Nephron (organoid): ENCODE results near the gene SCT.

Source experiments
- H3K27ac Mint-ChIP-seq, 3 experiments: 2 replicates each; pipeline ENCODE4 v1.8.0; 2020; ENCODE audit warnings: mixed read lengths in 3 of 3, mild to moderate bottlenecking in 2 of 3, moderate library complexity in 1 of 3
- H3K27me3 Mint-ChIP-seq: 2 replicates; pipeline ENCODE4 v1.8.0; 2021; ENCODE audit warnings: low read depth, mild to moderate bottlenecking, moderate library complexity, mixed read lengths
- H3K36me3 Mint-ChIP-seq: 2 replicates; pipeline ENCODE4 v1.8.0; 2020; ENCODE audit warnings: low read depth, mixed read lengths
- H3K4me1 Mint-ChIP-seq: 2 replicates; pipeline ENCODE4 v1.8.0; 2020; ENCODE audit warnings: mixed read lengths
- H3K4me3 Mint-ChIP-seq, 3 experiments: 2 replicates each; pipeline ENCODE4 v1.8.0; 2020; ENCODE audit warnings: mild to moderate bottlenecking in 3 of 3, mixed read lengths in 3 of 3, moderate library complexity in 2 of 3
- H3K9me3 Mint-ChIP-seq: 2 replicates; pipeline ENCODE4 v1.8.0; 2020; ENCODE audit warnings: mixed read lengths
- CTCF ChIP-seq, 3 experiments: fragments of 200-600 bp; sonication (generic); IDR thresholded peaks; one replicate each; pipeline ENCODE4 v1.5.0; 2021; ENCODE audit warnings: antibody characterized with exemption in 3 of 3; ENCODE audit not compliant: unreplicated experiment in 3 of 3

Gene SCT

GRCh38 chr11:646214-646613 is 19.2 kb upstream of the SCT start:
- Mint-ChIP-seq H3K9me3 (no peaks in the 10 kb centered on the region), H3K4me3 (no peak overlapping the region), H3K27ac (no peak overlapping the region), H3K27me3 (peaks cover 8% of the 10 kb centered on the region), H3K36me3 (peaks cover 17% of the 10 kb centered on the region), H3K4me1 (no peaks in the 10 kb centered on the region)
- no peak for TF ChIP-seq CTCF (IDR thresholded peaks at IDR 0.05; ENCODE audit: unreplicated experiment in 3 of 3)

- no peaks in the 10 kb centered on the region for H3K9me3 Mint-ChIP-seq
- peaks cover 9% of the 10 kb centered on the region for H3K27me3 Mint-ChIP-seq
- TF ChIP-seq CTCF (IDR thresholded peaks at IDR 0.05; ENCODE audit: unreplicated experiment in 3 of 3), result no peak
- peaks cover 16% of the 10 kb centered on the region for H3K36me3 Mint-ChIP-seq
- H3K4me1 Mint-ChIP-seq, result no peaks in the 10 kb centered on the region
- no peak overlapping the region for H3K27ac Mint-ChIP-seq
- no peak overlapping the region for H3K4me3 Mint-ChIP-seq
Measured at GRCh38 chr11:645536-645935, 18.6 kb upstream of the SCT start.

- peaks cover 16% of the 10 kb centered on the region for H3K36me3 Mint-ChIP-seq
- H3K27me3 Mint-ChIP-seq, result peaks cover 16% of the 10 kb centered on the region
- H3K9me3 Mint-ChIP-seq, result no peaks in the 10 kb centered on the region
- no peak overlapping the region for H3K4me3 Mint-ChIP-seq
- no peaks in the 10 kb centered on the region for H3K4me1 Mint-ChIP-seq
- H3K27ac Mint-ChIP-seq, result no peak overlapping the region
- TF ChIP-seq CTCF (IDR thresholded peaks at IDR 0.05; ENCODE audit: unreplicated experiment in 3 of 3), result no peak
Measured at GRCh38 chr11:643849-644738, 17.1 kb upstream of the SCT start.

GRCh38 chr11:643366-643765 is 16.4 kb upstream of the SCT start:
- peaks cover 7% of the 10 kb centered on the region for H3K4me1 Mint-ChIP-seq
- H3K27ac Mint-ChIP-seq, result no peak overlapping the region
- no peak for TF ChIP-seq CTCF (IDR thresholded peaks at IDR 0.05; ENCODE audit: unreplicated experiment in 3 of 3)
- peaks cover 23% of the 10 kb centered on the region for H3K27me3 Mint-ChIP-seq
- peaks cover 10% of the 10 kb centered on the region for H3K36me3 Mint-ChIP-seq
- no peaks in the 10 kb centered on the region for H3K9me3 Mint-ChIP-seq
- H3K4me3 Mint-ChIP-seq, result no peak overlapping the region

- no peak overlapping the region for H3K27ac Mint-ChIP-seq
- H3K4me1 Mint-ChIP-seq, result peaks cover 12% of the 10 kb centered on the region
- H3K36me3 Mint-ChIP-seq, result peaks cover 7% of the 10 kb centered on the region
- no peak for TF ChIP-seq CTCF (IDR thresholded peaks at IDR 0.05; ENCODE audit: unreplicated experiment in 3 of 3)
- peaks cover 38% of the 10 kb centered on the region for H3K27me3 Mint-ChIP-seq
- H3K4me3 Mint-ChIP-seq, result no peak overlapping the region
- no peaks in the 10 kb centered on the region for H3K9me3 Mint-ChIP-seq
Measured at GRCh38 chr11:641806-642370, 14.9 kb upstream of the SCT start.
